Thoracic aorta (tissue), 2 donors: ENCODE measurements around the gene GATD1. TPM values are rescaled to one million over a fixed set of nuclear protein-coding genes. Genes with fewer than 3 reads are reported as not detected.

Experiments used
- ATAC-seq: fragments of 150-250 bp; one replicate; pipeline ENCODE4 v1.8.0; 2017; ENCODE audit warnings: low read depth; ENCODE audit not compliant: insufficient number of reproducible peaks, low FRiP score
- DNase-seq: peaks from one replicate; pipeline ENCODE4 v3.0.0-alpha.2; 2020; ENCODE audit warnings: low spot score
- H3K27ac ChIP-seq, 2 donors: fragments of 200-600 bp; sonication (generic); 1 replicate in 1 of 2; 2 replicates in 1 of 2; pipeline ENCODE4 v1.5.1; 2016; ENCODE audit warnings: mild to moderate bottlenecking in 2 of 2, moderate library complexity in 2 of 2
- H3K27me3 ChIP-seq: fragments of 200-600 bp; sonication (generic); replicated peaks from 2 replicates; pipeline ENCODE4 v1.6.0; 2016; ENCODE audit warnings: mild to moderate bottlenecking; ENCODE audit not compliant: insufficient read depth
- H3K36me3 ChIP-seq: fragments of 200-600 bp; sonication (generic); one replicate; pipeline ENCODE4 v1.5.1; 2016
- H3K4me1 ChIP-seq, 2 donors: fragments of 200-600 bp; sonication (generic); 1 replicate in 1 of 2; 2 replicates in 1 of 2; pipeline versions ENCODE4 v1.5.1 to v1.6.0; 2016; ENCODE audit warnings: low read depth in 2 of 2, mild to moderate bottlenecking in 1 of 2; ENCODE audit not compliant: control insufficient read depth in 1 of 2
- H3K4me3 ChIP-seq: fragments of 200-600 bp; sonication (generic); 2 replicates; pipeline ENCODE4 v1.5.1; 2016; ENCODE audit warnings: mild to moderate bottlenecking
- H3K9me3 ChIP-seq: fragments of 200-600 bp; sonication (generic); 2 replicates; pipeline ENCODE4 v1.5.1; 2016
- total RNA-seq, 2 donors: library from RNA; depleted of rRNA; stranded (reverse); fragments of >200 nt; gene quantifications; one replicate each; pipeline versions ENCODE4 v1.1.0 to v1.2.3, GENCODE V29; 2016
- TF ChIP-seq, protein P1 (sequence below): fragments of 200-600 bp; sonication (generic); IDR thresholded peaks from one replicate; pipeline ENCODE4 v1.5.1; 2019; ENCODE audit warnings: antibody characterized with exemption

Gene GATD1
- total RNA-seq, 2 donors from 2014 or later = 32.5 to 48.7 TPM

DNA sequence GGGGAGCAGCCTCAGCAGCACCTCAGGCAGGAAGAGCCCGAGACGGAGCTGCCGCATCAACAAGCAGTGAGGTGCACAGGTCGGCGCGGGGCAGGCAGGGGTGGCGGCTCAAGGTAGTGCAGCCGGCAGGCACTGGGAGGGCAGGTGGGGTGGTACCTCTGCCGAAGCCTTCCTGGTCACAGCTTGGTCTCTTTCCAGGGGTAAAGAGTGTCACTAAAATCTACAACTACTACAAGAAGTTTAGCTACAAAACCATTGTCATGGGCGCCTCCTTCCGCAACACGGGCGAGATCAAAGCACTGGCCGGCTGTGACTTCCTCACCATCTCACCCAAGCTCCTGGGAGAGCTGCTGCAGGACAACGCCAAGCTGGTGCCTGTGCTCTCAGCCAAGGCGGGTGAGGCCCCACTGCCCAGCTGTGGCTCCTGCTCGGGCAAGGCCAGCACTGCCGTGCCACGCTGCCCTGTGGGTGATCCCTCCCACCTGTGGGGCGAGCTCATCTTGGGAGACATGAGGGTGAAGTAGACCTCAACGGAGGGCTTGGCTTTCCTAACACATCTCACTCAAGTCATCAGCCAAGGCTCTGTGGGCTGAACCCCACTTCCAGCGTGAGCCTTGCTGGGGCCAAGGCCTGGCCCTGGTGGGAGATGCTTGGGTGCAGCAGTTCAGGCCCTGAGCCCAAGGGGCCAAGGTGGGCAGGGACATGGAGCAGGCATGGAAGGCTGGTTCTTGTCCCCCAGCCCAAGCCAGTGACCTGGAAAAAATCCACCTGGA is 13.6 kb downstream of the GATD1 start:
- ATAC-seq (no peak), DNase-seq (no peak)
- no peaks in the 10 kb centered on the region for H3K4me1 ChIP-seq
- TF ChIP-seq, protein P1, sequence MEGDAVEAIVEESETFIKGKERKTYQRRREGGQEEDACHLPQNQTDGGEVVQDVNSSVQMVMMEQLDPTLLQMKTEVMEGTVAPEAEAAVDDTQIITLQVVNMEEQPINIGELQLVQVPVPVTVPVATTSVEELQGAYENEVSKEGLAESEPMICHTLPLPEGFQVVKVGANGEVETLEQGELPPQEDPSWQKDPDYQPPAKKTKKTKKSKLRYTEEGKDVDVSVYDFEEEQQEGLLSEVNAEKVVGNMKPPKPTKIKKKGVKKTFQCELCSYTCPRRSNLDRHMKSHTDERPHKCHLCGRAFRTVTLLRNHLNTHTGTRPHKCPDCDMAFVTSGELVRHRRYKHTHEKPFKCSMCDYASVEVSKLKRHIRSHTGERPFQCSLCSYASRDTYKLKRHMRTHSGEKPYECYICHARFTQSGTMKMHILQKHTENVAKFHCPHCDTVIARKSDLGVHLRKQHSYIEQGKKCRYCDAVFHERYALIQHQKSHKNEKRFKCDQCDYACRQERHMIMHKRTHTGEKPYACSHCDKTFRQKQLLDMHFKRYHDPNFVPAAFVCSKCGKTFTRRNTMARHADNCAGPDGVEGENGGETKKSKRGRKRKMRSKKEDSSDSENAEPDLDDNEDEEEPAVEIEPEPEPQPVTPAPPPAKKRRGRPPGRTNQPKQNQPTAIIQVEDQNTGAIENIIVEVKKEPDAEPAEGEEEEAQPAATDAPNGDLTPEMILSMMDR = no peak
- no peak overlapping the region for H3K4me3 ChIP-seq
- H3K9me3 ChIP-seq = no peaks in the 10 kb centered on the region
- H3K27ac ChIP-seq = no peak overlapping the region
- H3K36me3 ChIP-seq = peaks cover 39% of the 10 kb centered on the region
- no peaks in the 10 kb centered on the region for H3K27me3 ChIP-seq

DNA sequence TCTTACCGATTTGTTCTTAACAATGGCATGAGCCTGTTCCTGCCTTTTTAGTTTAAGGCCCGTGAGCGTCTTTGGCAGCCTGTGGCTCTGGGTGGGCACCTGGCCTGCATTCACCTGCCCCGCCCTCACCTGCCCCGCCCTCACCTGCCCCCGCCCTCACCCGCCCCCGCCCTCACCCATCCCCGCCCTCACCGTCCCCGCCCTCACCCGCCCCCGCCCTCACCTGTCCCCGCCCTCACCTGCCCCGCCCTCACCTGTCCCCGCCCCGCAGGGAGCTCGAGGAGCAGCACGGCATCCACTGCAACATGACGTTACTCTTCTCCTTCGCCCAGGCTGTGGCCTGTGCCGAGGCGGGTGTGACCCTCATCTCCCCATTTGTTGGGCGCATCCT is 14.2 kb downstream of the GATD1 start:
- DNase-seq (no peak), ATAC-seq (no peak)
- no peaks in the 10 kb centered on the region for H3K4me1 ChIP-seq
- TF ChIP-seq, protein P1 = no peak
- H3K27ac ChIP-seq = no peak overlapping the region
- H3K27me3 ChIP-seq = no peaks in the 10 kb centered on the region
- no peak overlapping the region for H3K4me3 ChIP-seq
- H3K9me3 ChIP-seq = no peaks in the 10 kb centered on the region
- peaks cover 40% of the 10 kb centered on the region for H3K36me3 ChIP-seq

DNA sequence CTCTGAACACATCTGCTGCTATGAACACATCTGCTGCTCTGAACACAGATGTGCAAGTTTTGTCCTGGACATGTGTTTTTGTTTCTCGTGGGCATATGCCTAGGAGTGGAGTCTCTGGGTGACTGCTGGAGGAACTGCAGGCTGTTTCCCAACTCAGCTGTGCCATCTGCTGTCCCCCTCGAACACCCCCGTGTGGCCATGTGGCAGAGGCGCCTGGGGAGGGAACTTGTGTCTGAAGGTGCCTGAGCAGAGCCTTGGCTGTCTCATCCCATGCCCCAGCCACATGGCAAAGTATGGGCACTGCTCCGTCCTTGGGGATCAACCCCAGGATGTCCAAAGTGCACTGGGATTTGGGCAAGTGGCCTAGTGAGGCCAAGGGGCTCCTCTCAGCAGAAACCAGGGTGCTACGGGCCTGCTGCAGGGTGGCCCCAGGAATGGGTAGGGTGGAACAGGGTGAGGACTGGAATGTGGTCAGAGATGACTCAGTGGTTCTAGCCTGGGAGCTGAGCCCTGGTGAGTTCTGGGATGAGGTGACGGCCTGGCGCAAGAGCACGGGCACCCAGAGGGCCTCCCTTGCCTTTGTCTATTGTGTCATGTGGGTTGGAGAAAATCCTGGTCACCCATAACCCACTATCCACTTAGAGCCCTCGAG is 14.7 kb downstream of the GATD1 start:
- peaks cover 42% of the 10 kb centered on the region for H3K36me3 ChIP-seq
- DNase-seq (no peak), ATAC-seq (no peak)
- H3K27ac ChIP-seq = no peak overlapping the region
- H3K4me3 ChIP-seq = no peak overlapping the region
- no peaks in the 10 kb centered on the region for H3K27me3 ChIP-seq
- no peaks in the 10 kb centered on the region for H3K4me1 ChIP-seq
- TF ChIP-seq, protein P1 = no peak
- H3K9me3 ChIP-seq = no peaks in the 10 kb centered on the region

DNA sequence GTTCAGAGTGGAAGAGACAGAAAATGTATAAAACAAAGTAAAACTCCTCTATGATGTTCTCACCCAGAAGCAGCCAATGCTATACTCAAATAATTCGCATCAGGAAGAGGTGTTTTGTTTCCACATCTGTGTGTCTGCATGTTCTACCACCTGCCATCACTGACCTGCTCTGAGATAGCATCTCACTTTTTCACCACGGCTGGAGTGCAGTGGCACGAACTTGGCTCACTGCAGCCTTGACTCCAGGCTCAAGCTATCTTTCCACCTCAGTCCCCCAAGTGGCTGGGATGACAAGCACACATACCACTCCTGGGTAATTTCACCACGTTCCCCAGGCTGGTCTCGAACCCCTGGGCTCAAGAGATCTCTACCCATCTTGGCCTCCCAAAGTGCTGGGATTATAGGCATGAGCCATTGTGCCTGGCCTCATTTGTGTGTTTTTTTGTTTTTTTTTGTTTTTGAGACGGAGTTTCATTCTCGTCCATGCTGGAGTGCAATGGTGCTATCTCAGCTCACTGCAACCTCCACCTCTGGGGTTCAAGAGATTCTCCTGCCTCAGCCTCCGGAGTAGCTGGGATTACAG is 15.7 kb downstream of the GATD1 start:
- no peak overlapping the region for H3K4me3 ChIP-seq
- no peaks in the 10 kb centered on the region for H3K27me3 ChIP-seq
- TF ChIP-seq, protein P1 = no peak
- ATAC-seq (no peak), DNase-seq (no peak)
- H3K27ac ChIP-seq = no peak overlapping the region
- H3K4me1 ChIP-seq = no peaks in the 10 kb centered on the region
- H3K36me3 ChIP-seq = peaks cover 49% of the 10 kb centered on the region
- H3K9me3 ChIP-seq = no peaks in the 10 kb centered on the region

DNA sequence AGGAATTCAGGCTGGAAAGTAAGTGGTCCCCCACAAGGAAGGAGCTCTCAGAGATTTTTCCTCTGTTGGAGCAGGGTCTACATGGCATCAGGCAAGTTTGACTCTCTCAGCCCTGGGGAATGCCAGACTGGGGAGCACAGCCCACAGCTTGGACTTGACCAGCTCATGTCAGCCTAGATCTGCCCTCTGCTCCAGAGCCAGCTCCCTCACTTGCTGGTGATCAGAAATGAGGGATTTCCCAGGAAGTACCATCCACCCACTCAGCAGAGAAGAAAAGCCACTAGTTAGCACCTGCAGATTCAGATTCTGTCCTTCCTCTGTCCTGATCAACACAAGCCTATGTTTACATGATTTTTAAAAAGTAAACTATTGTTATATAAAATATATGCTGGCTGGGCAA is 17.1 kb downstream of the GATD1 start:
- Histone ChIP-seq H3K27me3 (no peaks in the 10 kb centered on the region), H3K4me1 (no peaks in the 10 kb centered on the region), H3K27ac (no peak overlapping the region), H3K4me3 (no peak overlapping the region), H3K9me3 (no peaks in the 10 kb centered on the region), H3K36me3 (peaks cover 47% of the 10 kb centered on the region)
- TF ChIP-seq, protein P1 = no peak
- no peak for DNase-seq
- no peak for ATAC-seq
